WTC11 (cell line): ENCODE measurements around the gene HLA-DQB1. TPM values are rescaled to one million over a fixed set of nuclear protein-coding genes. Genes with fewer than 3 reads are reported as not detected.

ENCODE experiments used
- ATAC-seq: fragments of 200-7000 bp; cut with Tn5 transposase; 2 replicates; pipeline ENCODE4 v1.10.0; 2021; ENCODE audit warnings: mild to moderate bottlenecking, moderate library complexity
- CTCF ChIA-PET: fragments of 300-600 bp; sonication (Branson Sonifier 250); formaldehyde crosslinking; loops from one replicate; lab custom pipeline; 2021; ENCODE audit warnings: antibody characterized with exemption; lab: Charles Lee
- POLR2A ChIA-PET: fragments of 350-600 bp; sonication (Branson Sonifier 250); formaldehyde crosslinking; loops from one replicate; lab custom pipeline; 2021; ENCODE audit warnings: antibody characterized with exemption; lab: Charles Lee
- DNase-seq: peaks from one replicate; pipeline ENCODE4 v3.0.0; 2021; ENCODE audit warnings: low spot score
- H3K27ac Mint-ChIP-seq: 2 replicates; pipeline ENCODE4 v1.8.0; 2021; ENCODE audit warnings: mixed read lengths
- H3K27me3 Mint-ChIP-seq: 2 replicates; pipeline ENCODE4 v1.8.0; 2021; ENCODE audit warnings: low read depth, mild to moderate bottlenecking, moderate library complexity, mixed read lengths
- H3K36me3 Mint-ChIP-seq: 2 replicates; pipeline ENCODE4 v1.8.0; 2021; ENCODE audit warnings: mixed read lengths
- H3K4me1 Mint-ChIP-seq: 2 replicates; pipeline ENCODE4 v1.8.0; 2022; ENCODE audit warnings: mixed read lengths
- H3K4me3 Mint-ChIP-seq: 2 replicates; pipeline ENCODE4 v1.8.0; 2021; ENCODE audit warnings: mild to moderate bottlenecking, moderate library complexity, mixed read lengths
- H3K9me3 Mint-ChIP-seq: 2 replicates; pipeline ENCODE4 v1.8.0; 2021; ENCODE audit warnings: mixed read lengths
- CBFB ChIP-seq: sonication (generic); formaldehyde crosslinking; IDR thresholded peaks from 2 replicates; pipeline ENCODE4 v1.8.1; 2022; ENCODE audit warnings: mild to moderate bottlenecking, low read depth, missing genetic modification reagents
- HMGXB4 ChIP-seq: sonication (generic); formaldehyde crosslinking; IDR thresholded peaks from 2 replicates; pipeline ENCODE4 v1.8.1; 2023; ENCODE audit warnings: mild to moderate bottlenecking, moderate library complexity, missing genetic modification reagents
- PRRX2 ChIP-seq: fragments of 250-450 bp; sonication (Bioruptor Pico); IDR thresholded peaks from 2 replicates; pipeline ENCODE4 v1.8.0; 2021; ENCODE audit warnings: mild to moderate bottlenecking
- ZNF281 ChIP-seq: sonication (generic); formaldehyde crosslinking; IDR thresholded peaks from 2 replicates; pipeline ENCODE4 v1.8.0; 2023; ENCODE audit warnings: mild to moderate bottlenecking, missing genetic modification reagents
- total RNA-seq: library from RNA; stranded (reverse); gene quantifications from 3 replicates; pipeline ENCODE4 v1.2.3, GENCODE V29; 2021
- TF ChIP-seq, protein P1 (sequence below): sonication (generic); formaldehyde crosslinking; IDR thresholded peaks from 2 replicates; pipeline ENCODE4 v1.8.1; 2022; ENCODE audit warnings: low read depth, mild to moderate bottlenecking, moderate library complexity, missing genetic modification reagents, borderline replicate concordance
- TF ChIP-seq, protein P2 (sequence below): sonication (generic); formaldehyde crosslinking; IDR thresholded peaks from 2 replicates; pipeline ENCODE4 v1.8.0; 2022; ENCODE audit warnings: missing genetic modification reagents
- TF ChIP-seq, protein P3 (sequence below): sonication (generic); formaldehyde crosslinking; IDR thresholded peaks from 2 replicates; pipeline ENCODE4 v1.8.1; 2023; ENCODE audit warnings: mild to moderate bottlenecking, missing genetic modification reagents, borderline replicate concordance
- TF ChIP-seq, protein P4 (sequence below): sonication (generic); formaldehyde crosslinking; IDR thresholded peaks from 2 replicates; pipeline ENCODE4 v1.8.1; 2022; ENCODE audit warnings: missing genetic modification reagents, borderline replicate concordance

The HLA-DQB1 gene
- total RNA-seq, 1 experiment from 2014 or later = 0.83 TPM

GRCh38 chr6:32641122-32641521, 25.3 kb downstream of the HLA-DQB1 start:
- no peak overlapping the region for H3K4me3 Mint-ChIP-seq
- no peaks in the 10 kb centered on the region for H3K9me3 Mint-ChIP-seq
- POLR2A ChIA-PET = no interaction called here
- no peak overlapping the region for H3K27ac Mint-ChIP-seq
- no peak for DNase-seq
- ATAC-seq = no peak
- CTCF ChIA-PET = no interaction called here
- no peaks in the 10 kb centered on the region for H3K4me1 Mint-ChIP-seq
- H3K27me3 Mint-ChIP-seq = peaks cover 20% of the 10 kb centered on the region
- TF ChIP-seq, protein P1, sequence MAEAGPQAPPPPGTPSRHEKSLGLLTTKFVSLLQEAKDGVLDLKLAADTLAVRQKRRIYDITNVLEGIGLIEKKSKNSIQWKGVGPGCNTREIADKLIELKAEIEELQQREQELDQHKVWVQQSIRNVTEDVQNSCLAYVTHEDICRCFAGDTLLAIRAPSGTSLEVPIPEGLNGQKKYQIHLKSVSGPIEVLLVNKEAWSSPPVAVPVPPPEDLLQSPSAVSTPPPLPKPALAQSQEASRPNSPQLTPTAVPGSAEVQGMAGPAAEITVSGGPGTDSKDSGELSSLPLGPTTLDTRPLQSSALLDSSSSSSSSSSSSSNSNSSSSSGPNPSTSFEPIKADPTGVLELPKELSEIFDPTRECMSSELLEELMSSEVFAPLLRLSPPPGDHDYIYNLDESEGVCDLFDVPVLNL (CRISPR knock-in tag) = no peak
- no peaks in the 10 kb centered on the region for H3K36me3 Mint-ChIP-seq

- Mint-ChIP-seq H3K9me3 (no peaks in the 10 kb centered on the region), H3K36me3 (no peaks in the 10 kb centered on the region), H3K27ac (no peak overlapping the region), H3K4me3 (no peak overlapping the region), H3K4me1 (no peaks in the 10 kb centered on the region), H3K27me3 (peaks cover 20% of the 10 kb centered on the region)
- no peak for DNase-seq
- TF ChIP-seq, protein P2, sequence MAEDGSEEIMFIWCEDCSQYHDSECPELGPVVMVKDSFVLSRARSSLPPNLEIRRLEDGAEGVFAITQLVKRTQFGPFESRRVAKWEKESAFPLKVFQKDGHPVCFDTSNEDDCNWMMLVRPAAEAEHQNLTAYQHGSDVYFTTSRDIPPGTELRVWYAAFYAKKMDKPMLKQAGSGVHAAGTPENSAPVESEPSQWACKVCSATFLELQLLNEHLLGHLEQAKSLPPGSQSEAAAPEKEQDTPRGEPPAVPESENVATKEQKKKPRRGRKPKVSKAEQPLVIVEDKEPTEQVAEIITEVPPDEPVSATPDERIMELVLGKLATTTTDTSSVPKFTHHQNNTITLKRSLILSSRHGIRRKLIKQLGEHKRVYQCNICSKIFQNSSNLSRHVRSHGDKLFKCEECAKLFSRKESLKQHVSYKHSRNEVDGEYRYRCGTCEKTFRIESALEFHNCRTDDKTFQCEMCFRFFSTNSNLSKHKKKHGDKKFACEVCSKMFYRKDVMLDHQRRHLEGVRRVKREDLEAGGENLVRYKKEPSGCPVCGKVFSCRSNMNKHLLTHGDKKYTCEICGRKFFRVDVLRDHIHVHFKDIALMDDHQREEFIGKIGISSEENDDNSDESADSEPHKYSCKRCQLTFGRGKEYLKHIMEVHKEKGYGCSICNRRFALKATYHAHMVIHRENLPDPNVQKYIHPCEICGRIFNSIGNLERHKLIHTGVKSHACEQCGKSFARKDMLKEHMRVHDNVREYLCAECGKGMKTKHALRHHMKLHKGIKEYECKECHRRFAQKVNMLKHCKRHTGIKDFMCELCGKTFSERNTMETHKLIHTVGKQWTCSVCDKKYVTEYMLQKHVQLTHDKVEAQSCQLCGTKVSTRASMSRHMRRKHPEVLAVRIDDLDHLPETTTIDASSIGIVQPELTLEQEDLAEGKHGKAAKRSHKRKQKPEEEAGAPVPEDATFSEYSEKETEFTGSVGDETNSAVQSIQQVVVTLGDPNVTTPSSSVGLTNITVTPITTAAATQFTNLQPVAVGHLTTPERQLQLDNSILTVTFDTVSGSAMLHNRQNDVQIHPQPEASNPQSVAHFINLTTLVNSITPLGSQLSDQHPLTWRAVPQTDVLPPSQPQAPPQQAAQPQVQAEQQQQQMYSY (CRISPR knock-in tag) = no peak
- TF ChIP-seq CBFB (no peak), PRRX2 (no peak)
- TF ChIP-seq, protein P3, sequence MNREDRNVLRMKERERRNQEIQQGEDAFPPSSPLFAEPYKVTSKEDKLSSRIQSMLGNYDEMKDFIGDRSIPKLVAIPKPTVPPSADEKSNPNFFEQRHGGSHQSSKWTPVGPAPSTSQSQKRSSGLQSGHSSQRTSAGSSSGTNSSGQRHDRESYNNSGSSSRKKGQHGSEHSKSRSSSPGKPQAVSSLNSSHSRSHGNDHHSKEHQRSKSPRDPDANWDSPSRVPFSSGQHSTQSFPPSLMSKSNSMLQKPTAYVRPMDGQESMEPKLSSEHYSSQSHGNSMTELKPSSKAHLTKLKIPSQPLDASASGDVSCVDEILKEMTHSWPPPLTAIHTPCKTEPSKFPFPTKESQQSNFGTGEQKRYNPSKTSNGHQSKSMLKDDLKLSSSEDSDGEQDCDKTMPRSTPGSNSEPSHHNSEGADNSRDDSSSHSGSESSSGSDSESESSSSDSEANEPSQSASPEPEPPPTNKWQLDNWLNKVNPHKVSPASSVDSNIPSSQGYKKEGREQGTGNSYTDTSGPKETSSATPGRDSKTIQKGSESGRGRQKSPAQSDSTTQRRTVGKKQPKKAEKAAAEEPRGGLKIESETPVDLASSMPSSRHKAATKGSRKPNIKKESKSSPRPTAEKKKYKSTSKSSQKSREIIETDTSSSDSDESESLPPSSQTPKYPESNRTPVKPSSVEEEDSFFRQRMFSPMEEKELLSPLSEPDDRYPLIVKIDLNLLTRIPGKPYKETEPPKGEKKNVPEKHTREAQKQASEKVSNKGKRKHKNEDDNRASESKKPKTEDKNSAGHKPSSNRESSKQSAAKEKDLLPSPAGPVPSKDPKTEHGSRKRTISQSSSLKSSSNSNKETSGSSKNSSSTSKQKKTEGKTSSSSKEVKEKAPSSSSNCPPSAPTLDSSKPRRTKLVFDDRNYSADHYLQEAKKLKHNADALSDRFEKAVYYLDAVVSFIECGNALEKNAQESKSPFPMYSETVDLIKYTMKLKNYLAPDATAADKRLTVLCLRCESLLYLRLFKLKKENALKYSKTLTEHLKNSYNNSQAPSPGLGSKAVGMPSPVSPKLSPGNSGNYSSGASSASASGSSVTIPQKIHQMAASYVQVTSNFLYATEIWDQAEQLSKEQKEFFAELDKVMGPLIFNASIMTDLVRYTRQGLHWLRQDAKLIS (CRISPR knock-in tag) = no peak
- no peak for ATAC-seq
- CTCF ChIA-PET = no interaction called here
- POLR2A ChIA-PET = no interaction called here
Measured at GRCh38 chr6:32639440-32640394, 26.7 kb downstream of the HLA-DQB1 start.

DNA sequence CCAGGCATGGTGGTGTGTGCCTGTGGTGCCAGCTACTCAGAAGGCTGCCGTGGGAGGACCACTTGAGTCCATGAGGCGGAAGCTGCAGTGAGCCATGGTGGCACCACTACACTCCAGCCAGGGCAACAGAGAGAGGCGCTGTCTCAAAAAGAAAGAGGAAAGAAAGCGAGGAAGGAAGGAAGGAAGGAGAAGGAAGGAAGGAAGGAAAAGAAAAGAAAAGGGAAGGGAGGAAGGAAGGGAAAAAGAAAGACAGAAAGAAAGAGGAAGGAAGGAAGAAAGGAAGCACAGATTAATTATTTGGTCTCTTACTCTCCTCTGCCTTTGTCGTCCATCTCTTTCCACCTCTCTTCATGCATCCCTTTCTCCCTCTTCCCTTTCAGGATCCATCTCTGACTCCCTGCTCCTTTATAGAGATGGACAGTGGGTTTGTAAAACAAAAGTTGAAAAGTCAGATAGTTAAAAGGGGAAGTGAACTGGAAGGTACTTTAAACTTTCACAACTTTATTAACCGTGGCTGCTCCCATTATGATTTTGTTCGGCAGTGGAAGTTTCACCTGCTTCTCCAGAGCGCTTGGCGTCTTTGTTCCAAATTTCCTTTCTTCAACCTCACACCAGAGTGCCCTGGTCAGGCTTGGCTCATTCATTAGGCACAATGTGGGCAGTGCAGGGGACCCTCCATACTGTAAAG, 27.8 kb downstream of the HLA-DQB1 start:
- H3K4me3 Mint-ChIP-seq = no peak overlapping the region
- H3K36me3 Mint-ChIP-seq = no peaks in the 10 kb centered on the region
- ChIA-PET POLR2A (no interaction called here), CTCF (no interaction called here)
- peaks cover 20% of the 10 kb centered on the region for H3K27me3 Mint-ChIP-seq
- no peaks in the 10 kb centered on the region for H3K4me1 Mint-ChIP-seq
- no peaks in the 10 kb centered on the region for H3K9me3 Mint-ChIP-seq
- no peak overlapping the region for H3K27ac Mint-ChIP-seq
- no peak for ATAC-seq
- no peak for DNase-seq
- TF ChIP-seq HMGXB4 (CRISPR knock-in tag) = no peak
- no peak for TF ChIP-seq ZNF281 (CRISPR knock-in tag)
- TF ChIP-seq, protein P4, sequence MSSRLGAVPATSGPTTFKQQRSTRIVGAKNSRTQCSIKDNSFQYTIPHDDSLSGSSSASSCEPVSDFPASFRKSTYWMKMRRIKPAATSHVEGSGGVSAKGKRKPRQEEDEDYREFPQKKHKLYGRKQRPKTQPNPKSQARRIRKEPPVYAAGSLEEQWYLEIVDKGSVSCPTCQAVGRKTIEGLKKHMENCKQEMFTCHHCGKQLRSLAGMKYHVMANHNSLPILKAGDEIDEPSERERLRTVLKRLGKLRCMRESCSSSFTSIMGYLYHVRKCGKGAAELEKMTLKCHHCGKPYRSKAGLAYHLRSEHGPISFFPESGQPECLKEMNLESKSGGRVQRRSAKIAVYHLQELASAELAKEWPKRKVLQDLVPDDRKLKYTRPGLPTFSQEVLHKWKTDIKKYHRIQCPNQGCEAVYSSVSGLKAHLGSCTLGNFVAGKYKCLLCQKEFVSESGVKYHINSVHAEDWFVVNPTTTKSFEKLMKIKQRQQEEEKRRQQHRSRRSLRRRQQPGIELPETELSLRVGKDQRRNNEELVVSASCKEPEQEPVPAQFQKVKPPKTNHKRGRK = no peak
